ENCODE measurements around the gene TLE3. TPM values are rescaled to one million over a fixed set of nuclear protein-coding genes. Genes with fewer than 3 reads are reported as not detected.
A peak's percentile ranks its signal among the peaks of the same experiment; 100 is the strongest.

The TLE3 gene
- polyA plus RNA-seq, 2 of the 4 experiments (the other 2 are of a cell fraction), result 4.6 to 5.3 TPM

GRCh38 chr15:70140543-70141375 is 43.0 kb upstream of the TLE3 start:
- POLR2A ChIA-PET, result interaction anchor here (0.8 to 1.3 kb wide), 2 partner anchors 41 to 549 kb away, joined by 3 read pairs; no protein-coding TSS in a partner anchor

GRCh38 chr15:70140025-70140542 is 42.4 kb upstream of the TLE3 start:
- Histone ChIP-seq H3K9me3 (no peaks in the 10 kb centered on the region), H3K27ac (peak overlapping the region in 1 of 2 experiments; percentile 63; a peak in 1 of 6 replicates), H3K4me3 (no peak overlapping the region), H3K4me1 (peaks cover 30% of the 10 kb centered on the region), H3K4me2 (peak overlapping the region; percentile 50)
- FAIRE-seq (no peak), DNase-seq (ENCODE audit: low read depth in 1 of 2, low spot score in 1 of 2) (no peak), ATAC-seq (peak in 1 of 2 experiments; percentile 9; a peak in 1 of 6 replicates)
- ChIA-PET CTCF (interaction anchor here (0.6 to 2.6 kb wide), 8 partner anchors 9 to 664 kb away, joined by 3 to 7 read pairs (median 3); no protein-coding TSS in a partner anchor), POLR2A (interaction anchor here (0.8 to 1.3 kb wide), 3 partner anchors 40 to 548 kb away, joined by 3 read pairs; partner anchors contain the start of gene TLE3)
- no peak for TF ChIP-seq ZFP36 (IDR thresholded peaks at IDR 0.05; ENCODE audit: borderline replicate concordance, partially characterized antibody)
- no peak for TF ChIP-seq FOSB (CRISPR knock-in tag; IDR thresholded peaks at IDR 0.05)
- no peak for TF ChIP-seq PHF8 (IDR thresholded peaks at IDR 0.05; ENCODE audit: borderline replicate concordance, low read depth)
- TF ChIP-seq ZSCAN20 (CRISPR knock-in tag; IDR thresholded peaks at IDR 0.05), result no peak
- TF ChIP-seq EHMT2 (IDR thresholded peaks at IDR 0.05; ENCODE audit: low read depth), result no peak
- TF ChIP-seq CHD4 (IDR thresholded peaks at IDR 0.05; ENCODE audit: borderline replicate concordance), result no peak
- TF ChIP-seq MYC (IDR thresholded peaks at IDR 0.05; ENCODE audit: borderline replicate concordance, low read length), result no peak
- TF ChIP-seq RCOR1 (IDR thresholded peaks at IDR 0.05; ENCODE audit: low read depth, low read length), result no peak
- no peak for TF ChIP-seq HMGXB4 (CRISPR knock-in tag; IDR thresholded peaks at IDR 0.05; ENCODE audit: borderline replicate concordance)
- TF ChIP-seq SMC3 (IDR thresholded peaks at IDR 0.05), result no peak
- no peak for TF ChIP-seq HOXB5 (CRISPR knock-in tag; IDR thresholded peaks at IDR 0.05)
- TF ChIP-seq CBX2 (IDR thresholded peaks at IDR 0.05; ENCODE audit: borderline replicate concordance, low read depth), result no peak
- TF ChIP-seq MAX (IDR thresholded peaks at IDR 0.05), result no peak
- no peak for TF ChIP-seq NPAS2 (CRISPR knock-in tag; IDR thresholded peaks at IDR 0.05; ENCODE audit: borderline replicate concordance)
- no peak for TF ChIP-seq ESRRA (IDR thresholded peaks at IDR 0.05; ENCODE audit: borderline replicate concordance, low read length)
- no peak for TF ChIP-seq PBX3 (IDR thresholded peaks at IDR 0.05)
- no peak for TF ChIP-seq NFE2L2 (conservative IDR thresholded peaks at IDR 0.05; ENCODE audit: low read length)
- no peak for TF ChIP-seq BHLHE40 (IDR thresholded peaks at IDR 0.05; ENCODE audit: low read depth, low read length)
- 75% methylated on average over 5 of the region's 5 CpGs for WGBS (ENCODE audit: missing lambda C conversion rate)

More at GRCh38 chr15:70140543-70141375, 43.0 kb upstream of the TLE3 start:
- DNase-seq (ENCODE audit: low read depth in 1 of 2, low spot score in 1 of 2) (peak in 1 of 2 experiments; percentile 74), ATAC-seq (peak; percentile 7 to 83; a peak in 4 of 6 replicates), FAIRE-seq (no peak)
- TF ChIP-seq ZFP36 (IDR thresholded peaks at IDR 0.05; ENCODE audit: borderline replicate concordance, partially characterized antibody) (peak; percentile 17), EP300 (IDR thresholded peaks at IDR 0.05) (peak in 1 of 2 experiments; percentile 26; a peak in 1 of 5 replicates), FOXS1 (CRISPR knock-in tag; IDR thresholded peaks at IDR 0.05) (no peak), FOSL2 (IDR thresholded peaks at IDR 0.05) (no peak), FOSL2 (CRISPR knock-in tag; IDR thresholded peaks at IDR 0.05) (0 out of 2 replicates have a peak, but pooled peaks have one; percentile 4), MAFK (IDR thresholded peaks at IDR 0.05; ENCODE audit: partially characterized antibody) (no peak), GATA3 (IDR thresholded peaks at IDR 0.05; ENCODE audit: borderline replicate concordance) (peak; percentile 52; the same call in 1 of the 2 replicates), CEBPB (IDR thresholded peaks at IDR 0.05) (peak; percentile 52 to 59; a peak in 3 of 4 replicates), CHD4 (IDR thresholded peaks at IDR 0.05; ENCODE audit: borderline replicate concordance) (0 out of 2 replicates have a peak, but pooled peaks have one; percentile 27)
- CTCF ChIA-PET, result interaction anchor here (0.6 to 2.6 kb wide), 9 partner anchors 8 to 665 kb away, joined by 3 to 7 read pairs (median 3); partner anchors contain the start of gene TLE3
- Histone ChIP-seq H3K27ac (peak overlapping the region; percentile 26 to 63; a peak in 4 of 6 replicates), H3K4me1 (peaks cover 30% of the 10 kb centered on the region), H3K9me3 (no peaks in the 10 kb centered on the region), H3K4me3 (no peak overlapping the region), H3K4me2 (peak overlapping the region; percentile 50)
- 30% methylated on average over 12 of the region's 12 CpGs for WGBS (ENCODE audit: missing lambda C conversion rate)

All from A549 (cell line).